Keratinocyte (primary cell): ENCODE data around the gene MAB21L3. TPM values are rescaled to one million over a fixed set of nuclear protein-coding genes. Genes with fewer than 3 reads are reported as not detected.

Experiments used
- DNase-seq: peaks from one replicate; pipeline ENCODE4 v3.0.0-alpha.2; 2011; ENCODE audit warnings: low read depth, missing footprints, low spot score
- FAIRE-seq: peaks from 2 replicates; lab custom pipeline; 2011; peaks lifted over from hg19 to GRCh38; lab: Jason Lieb, UNC
- H2AFZ ChIP-seq: 2 replicates; pipeline ENCODE4 v1.6.0; 2012; ENCODE audit warnings: low read length, control low read depth, inconsistent platforms; ENCODE audit not compliant: control insufficient read depth
- H3K27ac ChIP-seq: 2 replicates; pipeline ENCODE4 v1.5.1; 2011; ENCODE audit warnings: low read length; ENCODE audit not compliant: control insufficient read depth, insufficient read depth
- H3K27me3 ChIP-seq: 3 replicates; pipeline ENCODE4 v1.6.0; 2011; ENCODE audit warnings: low read length; ENCODE audit not compliant: control insufficient read depth, insufficient read depth; ENCODE audit errors: extremely low read depth
- H3K36me3 ChIP-seq, 2 experiments: 2 replicates in 1 of 2; 3 replicates in 1 of 2; pipeline ENCODE4 v1.5.1; 2011; ENCODE audit warnings: low read length in 2 of 2, mild to moderate bottlenecking in 1 of 2; ENCODE audit not compliant: control insufficient read depth in 2 of 2, insufficient read depth in 2 of 2; ENCODE audit errors: extremely low read depth in 1 of 2
- H3K4me1 ChIP-seq: 3 replicates; pipeline ENCODE4 v1.5.1; 2011; ENCODE audit warnings: low read length; ENCODE audit not compliant: control insufficient read depth, insufficient read depth; ENCODE audit errors: extremely low read depth
- H3K4me2 ChIP-seq: 3 replicates; pipeline ENCODE4 v1.6.0; 2011; ENCODE audit warnings: low read depth, low read length; ENCODE audit not compliant: control insufficient read depth, insufficient read depth; ENCODE audit errors: extremely low read depth
- H3K4me3 ChIP-seq, 3 experiments: fragments of 200-600 bp in 1 of 3; sonication (generic) in 1 of 3; 2 replicates in 2 of 3; 3 replicates in 1 of 3; pipeline ENCODE4 v1.5.1; 2011 to 2016; ENCODE audit warnings: low read length in 3 of 3, mild to moderate bottlenecking in 3 of 3, control low read depth in 2 of 3, inconsistent platforms in 1 of 3, low read depth in 1 of 3, mixed read lengths in 1 of 3, mixed run types in 1 of 3, moderate library complexity in 1 of 3; ENCODE audit not compliant: control insufficient read depth in 2 of 3, insufficient read depth in 2 of 3; ENCODE audit errors: extremely low read depth in 1 of 3
- H3K79me2 ChIP-seq: 2 replicates; pipeline ENCODE4 v1.6.0; 2012; ENCODE audit warnings: low read length; ENCODE audit not compliant: control insufficient read depth, insufficient read depth
- H3K9ac ChIP-seq: 3 replicates; pipeline ENCODE4 v1.6.0; 2011; ENCODE audit warnings: low read length; ENCODE audit not compliant: control insufficient read depth, insufficient read depth; ENCODE audit errors: extremely low read depth
- H3K9me1 ChIP-seq: 3 replicates; pipeline ENCODE4 v1.6.0; 2011; ENCODE audit warnings: low read length; ENCODE audit not compliant: control insufficient read depth, insufficient read depth; ENCODE audit errors: extremely low read depth
- H3K9me3 ChIP-seq: 2 replicates; pipeline ENCODE4 v1.5.1; 2012; ENCODE audit warnings: low read depth, low read length; ENCODE audit not compliant: control insufficient read depth
- H4K20me1 ChIP-seq: 3 replicates; pipeline ENCODE4 v1.6.0; 2011; ENCODE audit warnings: low read length; ENCODE audit not compliant: control insufficient read depth, insufficient read depth; ENCODE audit errors: extremely low read depth
- CTCF ChIP-seq, 3 experiments: IDR thresholded peaks in 1 of 3; conservative IDR thresholded peaks in 1 of 3; optimal IDR thresholded peaks in 1 of 3; 2 replicates in 2 of 3; 3 replicates in 1 of 3; pipeline versions ENCODE3 to v1.5.1; 2011; ENCODE audit warnings: low read length in 3 of 3, mild to moderate bottlenecking in 3 of 3, moderate library complexity in 2 of 3, control low read depth in 1 of 3, inconsistent platforms in 1 of 3; ENCODE audit not compliant: insufficient read depth in 2 of 3; ENCODE audit errors: extremely low read depth in 1 of 3
- EZH2 ChIP-seq: IDR thresholded peaks from one replicate; pipeline ENCODE4 v1.6.1; 2012; ENCODE audit warnings: inconsistent platforms, mild to moderate bottlenecking, low read length, moderate library complexity
- dilution Hi-C: fragments of 300-500 bp; cut with MboI; formaldehyde crosslinking; loops from one replicate; pipeline ENCODE4 v1.7.0; 2020; ENCODE audit warnings: low sequenced_read_pairs; ENCODE audit not compliant: extremely low pct_ligation_motif_present
- polyA plus RNA-seq, 5 experiments: library from polyadenylated mRNA; depleted of rRNA in 3 of 5; stranded (reverse) in 3 of 5; stranded (forward) in 1 of 5; unstranded in 1 of 5; fragments of >200 nt; gene quantifications; 1 replicate in 1 of 5; 2 replicates in 3 of 5; 3 replicates in 1 of 5; pipeline versions ENCODE4 v1.2.1 to v1.2.3, GENCODE V29; 2011 to 2012; ENCODE audit warnings: missing spikeins in 2 of 5, low read depth in 1 of 5, low replicate concordance in 1 of 5

The MAB21L3 gene
- polyA plus RNA-seq, 1 donor (not counting 4 experiments of a cell fraction or from before 2014, with no cell fraction given): 0.29 TPM

DNA sequence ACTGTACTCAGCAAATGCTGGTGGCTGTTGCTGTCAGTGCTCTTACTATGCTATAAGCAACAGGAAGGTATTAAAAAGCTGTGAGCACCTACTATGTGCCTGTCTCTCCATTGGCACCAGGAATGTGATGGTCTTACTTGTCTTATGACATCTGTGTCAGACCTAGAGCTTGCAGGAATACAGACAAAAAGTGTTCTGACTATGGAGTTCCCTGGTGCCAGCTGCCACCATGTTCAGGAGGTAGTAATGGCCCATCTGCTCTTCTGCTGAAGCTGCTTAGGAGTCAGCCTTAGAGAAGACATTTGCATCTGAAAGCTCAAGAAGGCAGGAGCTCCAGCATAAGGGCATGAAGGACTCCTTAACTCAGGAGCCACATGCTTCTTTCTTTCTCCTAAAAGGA is 52.3 kb downstream of the MAB21L3 start:
- Histone ChIP-seq H3K36me3 (no peaks in the 10 kb centered on the region), H4K20me1 (no peaks in the 10 kb centered on the region), H3K9me3 (no peaks in the 10 kb centered on the region), H3K79me2 (no peaks in the 10 kb centered on the region), H3K4me1 (peaks cover 5% of the 10 kb centered on the region), H3K9ac (no peak overlapping the region), H3K27ac (no peak overlapping the region), H2AFZ (no peak overlapping the region), H3K9me1 (no peaks in the 10 kb centered on the region), H3K27me3 (no peaks in the 10 kb centered on the region), H3K4me3 (no peak overlapping the region), H3K4me2 (no peak overlapping the region)
- TF ChIP-seq EZH2: no peak
- no peak for DNase-seq
- FAIRE-seq: no peak
- dilution Hi-C loops: no loop called here

DNA sequence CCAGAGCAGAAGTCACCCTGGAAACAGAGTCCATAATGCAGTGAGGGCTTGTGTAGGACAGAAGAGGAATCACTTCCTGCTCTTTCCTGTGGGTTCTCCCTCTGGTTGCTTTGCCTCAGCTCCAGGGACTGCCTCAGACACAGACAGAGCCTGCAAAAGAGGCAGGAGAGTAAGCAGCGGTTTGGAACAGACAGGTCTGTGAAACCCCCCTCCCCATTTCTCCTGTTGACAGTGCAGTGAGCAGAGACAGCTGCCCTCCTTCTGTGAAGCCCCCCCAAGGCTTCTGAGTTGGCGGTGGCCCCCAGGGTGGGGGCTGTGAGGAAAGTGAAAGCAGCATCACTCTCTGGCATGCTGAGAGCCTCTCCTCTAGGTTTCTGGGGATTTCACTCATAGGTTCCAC is 53.0 kb downstream of the MAB21L3 start:
- Histone ChIP-seq H3K9ac (no peak overlapping the region), H3K4me2 (no peak overlapping the region), H3K36me3 (no peaks in the 10 kb centered on the region), H2AFZ (no peak overlapping the region), H3K27ac (no peak overlapping the region), H3K4me1 (peaks cover 5% of the 10 kb centered on the region), H3K27me3 (no peaks in the 10 kb centered on the region), H3K9me3 (no peaks in the 10 kb centered on the region), H3K79me2 (no peaks in the 10 kb centered on the region), H3K9me1 (no peaks in the 10 kb centered on the region), H3K4me3 (no peak overlapping the region), H4K20me1 (no peaks in the 10 kb centered on the region)
- DNase-seq (no peak), FAIRE-seq (no peak)
- dilution Hi-C loops: no loop called here
- TF ChIP-seq EZH2 (no peak), CTCF (optimal IDR thresholded peaks at IDR 0.05 in 1 of 3, IDR thresholded peaks at IDR 0.05 in 1 of 3, conservative IDR thresholded peaks at IDR 0.05 in 1 of 3; ENCODE audit: extremely low read depth in 1 of 3, insufficient read depth in 2 of 3, low read length in 3 of 3) (no peak)
